ENCODE results near the gene CLIC4.

The CLIC4 gene

DNA sequence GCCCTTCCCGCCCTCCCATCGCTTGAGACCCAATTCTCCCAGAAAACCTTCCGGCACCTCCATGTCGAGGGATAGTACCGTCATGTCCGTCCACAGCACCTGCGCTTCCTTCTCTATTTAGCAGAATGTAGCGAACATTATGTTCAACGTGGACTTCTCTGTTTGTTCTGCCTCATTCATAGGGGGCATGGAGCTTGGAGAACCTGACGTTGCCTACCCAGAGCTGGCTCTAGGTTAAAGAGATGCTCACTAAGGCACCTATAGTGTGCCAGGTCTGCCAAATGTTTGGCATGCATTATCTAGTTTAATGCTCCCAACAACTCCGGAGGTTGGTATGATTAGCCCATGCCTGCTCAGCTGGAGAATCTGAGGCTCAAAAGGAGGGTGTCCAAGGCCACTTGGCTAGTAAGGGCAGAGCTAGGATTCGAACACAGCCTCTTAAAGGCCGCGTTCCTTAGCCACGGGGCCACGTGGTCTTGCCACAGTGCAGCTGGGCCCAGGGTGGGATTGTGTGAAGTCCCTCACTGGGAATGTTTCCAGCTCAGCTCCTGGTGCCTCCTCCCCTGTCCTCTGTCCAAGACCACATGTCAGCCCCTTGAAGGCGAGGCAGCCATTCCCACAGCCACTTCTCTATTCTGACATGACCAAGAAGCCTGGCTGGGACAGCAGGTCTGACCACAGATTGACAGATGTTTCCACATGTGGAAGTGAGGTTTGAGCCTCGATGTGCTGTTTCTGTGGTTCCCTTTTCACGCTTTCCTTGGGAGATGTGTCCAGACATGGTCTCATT, 127.0 kb downstream of the CLIC4 start:
- H3K36me3 ChIP-seq (ENCODE audit: control insufficient read depth, insufficient read depth, low read length): no peaks in the 10 kb centered on the region
- H3K9me3 ChIP-seq (ENCODE audit: control insufficient read depth, insufficient read depth, low read length): no peaks in the 10 kb centered on the region
- no peak overlapping the region for H3K9ac ChIP-seq (ENCODE audit: low read depth, low read length)
- H3K27me3 ChIP-seq (ENCODE audit: control insufficient read depth, insufficient read depth, low read length): no peaks in the 10 kb centered on the region
- no peak overlapping the region for H3K4me3 ChIP-seq (ENCODE audit: low read depth, low read length)
- no peak overlapping the region for H3K27ac ChIP-seq (ENCODE audit: low read depth, low read length)
- peaks cover 16% of the 10 kb centered on the region for H3K4me1 ChIP-seq (ENCODE audit: control insufficient read depth, insufficient read depth, low read length)

DNA sequence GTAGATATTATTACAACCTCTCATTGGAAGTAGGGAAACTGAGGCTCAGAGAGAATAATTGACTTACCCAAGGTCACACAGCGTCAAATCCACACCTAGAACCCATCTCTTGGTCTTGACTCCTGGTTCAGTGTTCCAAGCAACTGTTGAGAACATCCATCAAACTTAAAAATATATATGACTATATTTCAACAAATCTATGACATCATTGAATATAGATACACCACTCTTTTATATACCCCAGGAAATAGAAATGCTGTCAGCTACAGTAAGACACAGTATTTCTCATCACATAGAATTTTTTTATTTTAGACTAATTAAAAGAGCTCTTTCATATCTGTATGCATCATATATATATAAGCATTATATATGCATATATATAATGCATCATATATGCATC, 127.9 kb downstream of the CLIC4 start:
- no peak overlapping the region for H3K4me3 ChIP-seq (ENCODE audit: low read depth, low read length)
- H3K27ac ChIP-seq (ENCODE audit: low read depth, low read length): no peak overlapping the region
- H3K36me3 ChIP-seq (ENCODE audit: control insufficient read depth, insufficient read depth, low read length): no peaks in the 10 kb centered on the region
- H3K9ac ChIP-seq (ENCODE audit: low read depth, low read length): no peak overlapping the region
- H3K4me1 ChIP-seq (ENCODE audit: control insufficient read depth, insufficient read depth, low read length): peaks cover 16% of the 10 kb centered on the region
- no peaks in the 10 kb centered on the region for H3K9me3 ChIP-seq (ENCODE audit: control insufficient read depth, insufficient read depth, low read length)
- H3K27me3 ChIP-seq (ENCODE audit: control insufficient read depth, insufficient read depth, low read length): no peaks in the 10 kb centered on the region

DNA sequence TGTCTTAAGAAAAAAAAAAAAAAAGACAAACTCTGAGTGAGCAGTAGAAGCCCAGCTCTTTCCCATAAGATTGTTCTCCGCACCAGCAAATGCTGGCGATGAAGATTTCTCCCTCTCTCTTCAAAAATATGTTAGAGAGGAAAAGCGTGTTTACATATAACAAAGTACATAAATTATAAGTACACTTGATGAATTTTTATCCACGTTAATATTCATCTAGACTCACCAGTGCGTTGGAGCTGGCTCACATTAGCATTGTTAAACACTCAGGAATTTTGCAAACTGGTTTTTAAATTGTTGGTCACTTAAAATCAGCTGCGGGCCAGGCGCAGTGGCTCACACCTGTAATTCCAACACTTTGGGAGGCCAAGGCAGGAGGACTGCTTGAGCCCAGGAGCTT, 128.8 kb downstream of the CLIC4 start:
- H3K4me1 ChIP-seq (ENCODE audit: control insufficient read depth, insufficient read depth, low read length): peaks cover 16% of the 10 kb centered on the region
- H3K36me3 ChIP-seq (ENCODE audit: control insufficient read depth, insufficient read depth, low read length): no peaks in the 10 kb centered on the region
- H3K9ac ChIP-seq (ENCODE audit: low read depth, low read length): no peak overlapping the region
- no peak overlapping the region for H3K27ac ChIP-seq (ENCODE audit: low read depth, low read length)
- no peaks in the 10 kb centered on the region for H3K27me3 ChIP-seq (ENCODE audit: control insufficient read depth, insufficient read depth, low read length)
- no peaks in the 10 kb centered on the region for H3K9me3 ChIP-seq (ENCODE audit: control insufficient read depth, insufficient read depth, low read length)
- H3K4me3 ChIP-seq (ENCODE audit: low read depth, low read length): no peak overlapping the region

GRCh38 chr1:24874611-24875234, 129.5 kb downstream of the CLIC4 start:
- H3K27ac ChIP-seq (ENCODE audit: low read depth, low read length): no peak overlapping the region
- no peaks in the 10 kb centered on the region for H3K9me3 ChIP-seq (ENCODE audit: control insufficient read depth, insufficient read depth, low read length)
- no peak overlapping the region for H3K4me3 ChIP-seq (ENCODE audit: low read depth, low read length)
- H3K4me1 ChIP-seq (ENCODE audit: control insufficient read depth, insufficient read depth, low read length): peaks cover 16% of the 10 kb centered on the region
- no peak overlapping the region for H3K9ac ChIP-seq (ENCODE audit: low read depth, low read length)
- no peaks in the 10 kb centered on the region for H3K36me3 ChIP-seq (ENCODE audit: control insufficient read depth, insufficient read depth, low read length)
- H3K27me3 ChIP-seq (ENCODE audit: control insufficient read depth, insufficient read depth, low read length): no peaks in the 10 kb centered on the region

GRCh38 chr1:24875257-24875656, 130.0 kb downstream of the CLIC4 start:
- H3K4me3 ChIP-seq (ENCODE audit: low read depth, low read length): no peak overlapping the region
- H3K9ac ChIP-seq (ENCODE audit: low read depth, low read length): no peak overlapping the region
- no peaks in the 10 kb centered on the region for H3K36me3 ChIP-seq (ENCODE audit: control insufficient read depth, insufficient read depth, low read length)
- no peaks in the 10 kb centered on the region for H3K9me3 ChIP-seq (ENCODE audit: control insufficient read depth, insufficient read depth, low read length)
- H3K4me1 ChIP-seq (ENCODE audit: control insufficient read depth, insufficient read depth, low read length): peaks cover 16% of the 10 kb centered on the region
- H3K27me3 ChIP-seq (ENCODE audit: control insufficient read depth, insufficient read depth, low read length): no peaks in the 10 kb centered on the region
- no peak overlapping the region for H3K27ac ChIP-seq (ENCODE audit: low read depth, low read length)

GRCh38 chr1:24875991-24876506, 130.8 kb downstream of the CLIC4 start:
- no peak overlapping the region for H3K9ac ChIP-seq (ENCODE audit: low read depth, low read length)
- no peak overlapping the region for H3K4me3 ChIP-seq (ENCODE audit: low read depth, low read length)
- peaks cover 16% of the 10 kb centered on the region for H3K4me1 ChIP-seq (ENCODE audit: control insufficient read depth, insufficient read depth, low read length)
- no peaks in the 10 kb centered on the region for H3K9me3 ChIP-seq (ENCODE audit: control insufficient read depth, insufficient read depth, low read length)
- H3K36me3 ChIP-seq (ENCODE audit: control insufficient read depth, insufficient read depth, low read length): no peaks in the 10 kb centered on the region
- H3K27me3 ChIP-seq (ENCODE audit: control insufficient read depth, insufficient read depth, low read length): no peaks in the 10 kb centered on the region
- no peak overlapping the region for H3K27ac ChIP-seq (ENCODE audit: low read depth, low read length)

- H3K36me3 ChIP-seq (ENCODE audit: control insufficient read depth, insufficient read depth, low read length): no peaks in the 10 kb centered on the region
- H3K27me3 ChIP-seq (ENCODE audit: control insufficient read depth, insufficient read depth, low read length): no peaks in the 10 kb centered on the region
- H3K4me1 ChIP-seq (ENCODE audit: control insufficient read depth, insufficient read depth, low read length): peaks cover 16% of the 10 kb centered on the region
- no peak overlapping the region for H3K4me3 ChIP-seq (ENCODE audit: low read depth, low read length)
- H3K9ac ChIP-seq (ENCODE audit: low read depth, low read length): no peak overlapping the region
- no peaks in the 10 kb centered on the region for H3K9me3 ChIP-seq (ENCODE audit: control insufficient read depth, insufficient read depth, low read length)
- no peak overlapping the region for H3K27ac ChIP-seq (ENCODE audit: low read depth, low read length)
Measured at GRCh38 chr1:24878045-24878444, 132.8 kb downstream of the CLIC4 start.

- no peak overlapping the region for H3K4me3 ChIP-seq (ENCODE audit: low read depth, low read length)
- H3K27ac ChIP-seq (ENCODE audit: low read depth, low read length): no peak overlapping the region
- H3K36me3 ChIP-seq (ENCODE audit: control insufficient read depth, insufficient read depth, low read length): no peaks in the 10 kb centered on the region
- H3K27me3 ChIP-seq (ENCODE audit: control insufficient read depth, insufficient read depth, low read length): no peaks in the 10 kb centered on the region
- H3K9me3 ChIP-seq (ENCODE audit: control insufficient read depth, insufficient read depth, low read length): 0 out of 2 replicates have a peak, but pooled peaks cover 3% of the 10 kb centered on the region
- no peak overlapping the region for H3K9ac ChIP-seq (ENCODE audit: low read depth, low read length)
- H3K4me1 ChIP-seq (ENCODE audit: control insufficient read depth, insufficient read depth, low read length): peaks cover 16% of the 10 kb centered on the region
Measured at GRCh38 chr1:24878775-24879742, 133.8 kb downstream of the CLIC4 start.

- H3K36me3 ChIP-seq (ENCODE audit: control insufficient read depth, insufficient read depth, low read length): no peaks in the 10 kb centered on the region
- H3K27ac ChIP-seq (ENCODE audit: low read depth, low read length): no peak overlapping the region
- H3K4me3 ChIP-seq (ENCODE audit: low read depth, low read length): no peak overlapping the region
- H3K9me3 ChIP-seq (ENCODE audit: control insufficient read depth, insufficient read depth, low read length): 0 out of 2 replicates have a peak, but pooled peaks cover 3% of the 10 kb centered on the region
- no peaks in the 10 kb centered on the region for H3K27me3 ChIP-seq (ENCODE audit: control insufficient read depth, insufficient read depth, low read length)
- no peak overlapping the region for H3K9ac ChIP-seq (ENCODE audit: low read depth, low read length)
- H3K4me1 ChIP-seq (ENCODE audit: control insufficient read depth, insufficient read depth, low read length): peaks cover 4% of the 10 kb centered on the region
Measured at GRCh38 chr1:24881034-24881433, 135.8 kb downstream of the CLIC4 start.

- H3K9me3 ChIP-seq (ENCODE audit: control insufficient read depth, insufficient read depth, low read length): 0 out of 2 replicates have a peak, but pooled peaks cover 3% of the 10 kb centered on the region
Measured at GRCh38 chr1:24884751-24885150, 139.5 kb downstream of the CLIC4 start.

More at GRCh38 chr1:24884751-24885150, 139.5 kb downstream of the CLIC4 start:
- no peaks in the 10 kb centered on the region for H3K36me3 ChIP-seq (ENCODE audit: control insufficient read depth, insufficient read depth, low read length)
- no peaks in the 10 kb centered on the region for H3K27me3 ChIP-seq (ENCODE audit: control insufficient read depth, insufficient read depth, low read length)
- no peaks in the 10 kb centered on the region for H3K4me1 ChIP-seq (ENCODE audit: control insufficient read depth, insufficient read depth, low read length)
- H3K27ac ChIP-seq (ENCODE audit: low read depth, low read length): no peak overlapping the region
- no peak overlapping the region for H3K9ac ChIP-seq (ENCODE audit: low read depth, low read length)
- H3K4me3 ChIP-seq (ENCODE audit: low read depth, low read length): no peak overlapping the region

Measured in HUES48 (cell line).